IMR-90 (cell line): Measurements from ENCODE around the gene LRP1B. TPM values are rescaled to one million over a fixed set of nuclear protein-coding genes. Genes with fewer than 3 reads are reported as not detected.

Experiments used
- ATAC-seq: fragments of 200-7000 bp; cut with Tn5 transposase; 2 replicates; pipeline ENCODE4 v1.9.1; 2020; ENCODE audit warnings: low read depth, mild to moderate bottlenecking, moderate library complexity
- BruUV-seq: library from RNA; stranded (reverse); fragments of 400-500 nt; replicated peaks from 2 replicates; lab custom pipeline; 2021; lab: Mats Ljungman, UMichigan
- CTCF ChIA-PET: fragments of 300-600 bp; formaldehyde crosslinking; extraction: SDS; loops from one replicate; lab custom pipeline; 2021; ENCODE audit warnings: antibody characterized with exemption; lab: Yijun Ruan, JAX
- POLR2A ChIA-PET: fragments of 300-600 bp; sonication (Branson Sonifier 250); formaldehyde crosslinking; loops from one replicate; lab custom pipeline; 2022; ENCODE audit warnings: antibody characterized with exemption; ENCODE audit not compliant: unreplicated experiment; lab: Charles Lee
- DNase-seq: peaks from one replicate; pipeline ENCODE4 v3.0.0; 2013
- H2AFZ ChIP-seq: replicated peaks from 2 replicates; pipeline ENCODE3; 2013; ENCODE audit warnings: low read length, mild to moderate bottlenecking; ENCODE audit not compliant: poor library complexity
- H2AK5ac ChIP-seq: 2 replicates; pipeline ENCODE4 v1.6.1; 2013; ENCODE audit warnings: low read depth, low read length, inconsistent platforms
- H2AK9ac ChIP-seq: replicated peaks from 2 replicates; pipeline ENCODE3; 2013; ENCODE audit warnings: mild to moderate bottlenecking, low read depth, low read length, moderate library complexity; ENCODE audit not compliant: poor library complexity
- H2BK120ac ChIP-seq: 2 replicates; pipeline ENCODE4 v1.6.1; 2013; ENCODE audit warnings: low read depth, low read length, inconsistent platforms
- H2BK15ac ChIP-seq: 3 replicates; pipeline ENCODE4 v1.6.1; 2013; ENCODE audit warnings: low read depth, low read length, inconsistent platforms
- H2BK20ac ChIP-seq: 2 replicates; pipeline ENCODE4 v1.6.1; 2013; ENCODE audit warnings: low read depth, mild to moderate bottlenecking, inconsistent platforms, low read length, moderate library complexity
- H2BK5ac ChIP-seq: 2 replicates; pipeline ENCODE4 v1.6.1; 2013; ENCODE audit warnings: mild to moderate bottlenecking, low read depth, low read length, inconsistent platforms; ENCODE audit not compliant: poor library complexity, severe bottlenecking
- H3K14ac ChIP-seq: replicated peaks from 2 replicates; pipeline ENCODE4 v1.6.1; 2013; ENCODE audit warnings: low read depth, low read length, inconsistent platforms
- H3K18ac ChIP-seq: 2 replicates; pipeline ENCODE4 v1.6.1; 2013; ENCODE audit warnings: low read depth, low read length, control low read depth
- H3K23ac ChIP-seq: 2 replicates; pipeline ENCODE4 v1.6.1; 2013; ENCODE audit warnings: low read depth, low read length, inconsistent platforms
- H3K27ac ChIP-seq: 2 replicates; pipeline ENCODE4 v1.5.1; 2013; ENCODE audit warnings: mild to moderate bottlenecking, control low read depth, low read length; ENCODE audit not compliant: insufficient read depth
- H3K27me3 ChIP-seq: 2 replicates; pipeline ENCODE4 v1.6.1; 2013; ENCODE audit warnings: low read length; ENCODE audit not compliant: control insufficient read depth, insufficient read depth
- H3K36me3 ChIP-seq: 2 replicates; pipeline ENCODE4 v1.6.1; 2013; ENCODE audit warnings: low read length, mixed read lengths; ENCODE audit not compliant: control insufficient read depth, insufficient read depth
- H3K4ac ChIP-seq: 2 replicates; pipeline ENCODE4 v1.6.1; 2013; ENCODE audit warnings: low read depth, low read length, inconsistent platforms
- H3K4me1 ChIP-seq: 2 replicates; pipeline ENCODE4 v1.6.1; 2013; ENCODE audit warnings: low read length, mixed read lengths; ENCODE audit not compliant: control insufficient read depth, insufficient read depth
- H3K4me2 ChIP-seq: 2 replicates; pipeline ENCODE4 v1.6.1; 2013; ENCODE audit warnings: low read depth, mild to moderate bottlenecking, control low read depth, low read length, moderate library complexity
- H3K4me3 ChIP-seq: 2 replicates; pipeline ENCODE4 v1.5.1; 2013; ENCODE audit warnings: low read depth, mild to moderate bottlenecking, control low read depth, low read length, moderate library complexity; ENCODE audit not compliant: insufficient read depth
- H3K56ac ChIP-seq: 2 replicates; pipeline ENCODE4 v1.6.1; 2013; ENCODE audit warnings: low read length, inconsistent platforms; ENCODE audit not compliant: insufficient read depth; ENCODE audit errors: extremely low read depth
- H3K79me1 ChIP-seq, 2 experiments: 2 replicates each; pipeline ENCODE4 v1.6.1; 2013; ENCODE audit warnings: low read length in 2 of 2, inconsistent platforms in 1 of 2, low read depth in 1 of 2
- H3K9ac ChIP-seq: 2 replicates; pipeline ENCODE4 v1.6.1; 2013; ENCODE audit warnings: low read depth, low read length, control low read depth
- H3K9me1 ChIP-seq: 2 replicates; pipeline ENCODE4 v1.6.1; 2013; ENCODE audit warnings: low read length, inconsistent platforms; ENCODE audit not compliant: insufficient read depth
- H3K9me3 ChIP-seq: 2 replicates; pipeline ENCODE4 v1.6.1; 2013; ENCODE audit warnings: low read length; ENCODE audit not compliant: control insufficient read depth, insufficient read depth
- H4K20me1 ChIP-seq: 2 replicates; pipeline ENCODE4 v1.6.1; 2013; ENCODE audit warnings: low read length, inconsistent platforms; ENCODE audit not compliant: insufficient read depth
- H4K5ac ChIP-seq: 2 replicates; pipeline ENCODE4 v1.6.1; 2013; ENCODE audit warnings: mild to moderate bottlenecking, low read depth, low read length, control low read depth
- H4K8ac ChIP-seq, 2 experiments: 2 replicates each; pipeline ENCODE4 v1.6.1; 2013; ENCODE audit warnings: low read depth in 2 of 2, low read length in 2 of 2, control low read depth in 1 of 2, inconsistent platforms in 1 of 2
- H4K91ac ChIP-seq: 2 replicates; pipeline ENCODE4 v1.6.1; 2013; ENCODE audit warnings: low read depth, low read length, inconsistent platforms; ENCODE audit not compliant: insufficient read depth
- CHD1 ChIP-seq: IDR thresholded peaks from 2 replicates; pipeline ENCODE4 v1.6.1; 2012; ENCODE audit warnings: low read depth, low read length, improper control_type of control experiment
- FOS ChIP-seq: fragments of 150-350 bp; IDR thresholded peaks from 2 replicates; pipeline ENCODE4 v1.6.1; 2016; ENCODE audit warnings: low read depth, low read length
- RCOR1 ChIP-seq: IDR thresholded peaks from 2 replicates; pipeline ENCODE4 v1.6.1; 2012; ENCODE audit warnings: mild to moderate bottlenecking, low read length, improper control_type of control experiment; ENCODE audit not compliant: insufficient replicate concordance
- RFX5 ChIP-seq: IDR thresholded peaks from 2 replicates; pipeline ENCODE4 v1.8.0; 2012; ENCODE audit warnings: low read depth, mild to moderate bottlenecking, low read length, moderate library complexity
- SMC3 ChIP-seq: fragments of 150-350 bp; IDR thresholded peaks from 2 replicates; pipeline ENCODE4 v1.6.1; 2016; ENCODE audit warnings: low read depth, mild to moderate bottlenecking, antibody characterized with exemption, low read length, moderate library complexity
- dilution Hi-C: fragments of 300-500 bp; cut with HindIII; formaldehyde crosslinking; loops from one replicate; pipeline ENCODE4 v1.14.3; 2018; ENCODE audit warnings: low sequenced_read_pairs; ENCODE audit not compliant: unreplicated experiment
- in situ Hi-C: fragments of 300-500 bp; cut with MboI; formaldehyde crosslinking; loops from 3 replicates; pipeline ENCODE4 v1.14.3; 2019; ENCODE audit warnings: low sequenced_read_pairs, inconsistent platforms, mixed read lengths
- intact Hi-C: fragments of 100-400 bp; cut with micrococcal nuclease; formaldehyde crosslinking; loops from 2 replicates; pipeline ENCODE4 v1.10.0; 2022
- polyA plus RNA-seq, 3 experiments: library from polyadenylated mRNA; depleted of rRNA; stranded (reverse); fragments of >200 nt; gene quantifications; 2 replicates each; pipeline ENCODE4 v1.2.3, GENCODE V29; 2012; ENCODE audit warnings: low replicate concordance in 1 of 3
- total RNA-seq: library from RNA; depleted of rRNA; stranded (reverse); fragments of >200 nt; gene quantifications from 2 replicates; pipeline ENCODE4 v1.2.3, GENCODE V29; 2012
- TF ChIP-seq, protein P1 (sequence below): fragments of 150-350 bp; IDR thresholded peaks from 2 replicates; pipeline ENCODE4 v1.6.1; 2016; ENCODE audit warnings: low read depth, mild to moderate bottlenecking, low read length, moderate library complexity, borderline replicate concordance

Gene LRP1B
- total and polyA plus RNA-seq, 2 of the 4 experiments (the other 2 are of a cell fraction) = under 0.01 to 0.02 TPM

DNA sequence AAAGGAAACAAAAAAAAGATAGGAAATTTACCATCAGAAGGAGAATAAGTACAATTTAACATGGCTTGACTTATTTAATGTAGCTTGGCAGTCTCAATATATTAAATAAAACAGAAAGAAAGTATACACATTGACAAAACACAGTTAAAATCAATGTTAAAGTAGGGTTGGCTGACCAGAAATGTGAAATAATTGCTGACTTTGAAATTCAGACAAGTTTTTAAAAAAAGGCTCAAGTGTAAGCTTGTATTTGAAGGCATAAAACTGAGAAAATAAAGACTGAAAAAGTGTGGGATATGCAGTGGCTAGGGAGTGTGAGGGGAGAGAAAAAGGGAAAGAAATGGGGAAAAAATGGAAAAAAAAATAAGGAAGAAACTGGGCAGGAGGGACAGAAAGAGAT, 665.8 kb downstream of the LRP1B start:
- POLR2A ChIA-PET = interaction anchor here (0.5 kb wide), 1 partner anchor 263 kb away, joined by 3 read pairs; no protein-coding TSS in a partner anchor
- no peak for ATAC-seq

More for the DNA sequence above, 665.8 kb downstream of the LRP1B start:
- no peak overlapping the region for H4K91ac ChIP-seq
- dilution Hi-C loops = no loop called here
- no peak overlapping the region for H3K9ac ChIP-seq
- H3K79me1 ChIP-seq = no peaks in the 10 kb centered on the region
- in situ Hi-C loops = no loop called here
- BruUV-seq = no TSS peak
- no peak overlapping the region for H3K56ac ChIP-seq
- H4K5ac ChIP-seq = no peak overlapping the region
- H2AK9ac ChIP-seq = no peak overlapping the region
- H3K4me3 ChIP-seq = no peak overlapping the region
- H4K20me1 ChIP-seq = no peaks in the 10 kb centered on the region
- no peak overlapping the region for H2BK20ac ChIP-seq
- no peak overlapping the region for H2BK5ac ChIP-seq
- no peak overlapping the region for H3K18ac ChIP-seq
- no peak overlapping the region for H3K14ac ChIP-seq
- no peak overlapping the region for H2BK15ac ChIP-seq
- H3K23ac ChIP-seq = no peak overlapping the region
- H2AFZ ChIP-seq = no peak overlapping the region
- H2BK120ac ChIP-seq = no peak overlapping the region
- no peak overlapping the region for H3K4ac ChIP-seq
- no peak for DNase-seq
- no peak overlapping the region for H2AK5ac ChIP-seq
- CTCF ChIA-PET = interaction anchor here (0.5 kb wide), 1 partner anchor 857 kb away, joined by 3 read pairs; no protein-coding TSS in a partner anchor
- H3K9me1 ChIP-seq = no peaks in the 10 kb centered on the region
- TF ChIP-seq FOS = no peak
- no peak for TF ChIP-seq SMC3
- TF ChIP-seq RCOR1 = no peak
- no peak for TF ChIP-seq CHD1
- TF ChIP-seq RFX5 = no peak
- TF ChIP-seq, protein P1, sequence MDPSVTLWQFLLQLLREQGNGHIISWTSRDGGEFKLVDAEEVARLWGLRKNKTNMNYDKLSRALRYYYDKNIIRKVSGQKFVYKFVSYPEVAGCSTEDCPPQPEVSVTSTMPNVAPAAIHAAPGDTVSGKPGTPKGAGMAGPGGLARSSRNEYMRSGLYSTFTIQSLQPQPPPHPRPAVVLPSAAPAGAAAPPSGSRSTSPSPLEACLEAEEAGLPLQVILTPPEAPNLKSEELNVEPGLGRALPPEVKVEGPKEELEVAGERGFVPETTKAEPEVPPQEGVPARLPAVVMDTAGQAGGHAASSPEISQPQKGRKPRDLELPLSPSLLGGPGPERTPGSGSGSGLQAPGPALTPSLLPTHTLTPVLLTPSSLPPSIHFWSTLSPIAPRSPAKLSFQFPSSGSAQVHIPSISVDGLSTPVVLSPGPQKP = no peak
- no peak overlapping the region for H3K4me2 ChIP-seq
- no peaks in the 10 kb centered on the region for H3K36me3 ChIP-seq
- no peak overlapping the region for H4K8ac ChIP-seq
- no peaks in the 10 kb centered on the region for H3K4me1 ChIP-seq
- intact Hi-C loops = no loop called here
- H3K27ac ChIP-seq = no peak overlapping the region
- no peaks in the 10 kb centered on the region for H3K27me3 ChIP-seq
- H3K9me3 ChIP-seq = no peaks in the 10 kb centered on the region
